NCI-H82 treated with DMSO at 0.1 percent for 48 hours (cell line): Measurements from ENCODE around the gene TIAL1.
"Not testable (repeated sequence)": the region's sequence is repeated elsewhere in the genome, so short reads cannot be mapped to it uniquely, and the experiment has no call there.

Experiments
- DNase-seq: peaks from one replicate; lab custom pipeline; 2025; ENCODE audit not compliant: unreplicated experiment; lab: John Stamatoyannopoulos, UW

Gene TIAL1

GRCh38 chr10:119532251-119532650 is 64.5 kb downstream of the TIAL1 start:
- not testable (repeated sequence) for DNase-seq

- DNase-seq = no peak
Observed at GRCh38 chr10:119531067-119531466, 65.7 kb downstream of the TIAL1 start.

GRCh38 chr10:119528663-119529237 is 68.0 kb downstream of the TIAL1 start:
- DNase-seq = not testable (repeated sequence)

- DNase-seq = no peak
Observed at GRCh38 chr10:119526621-119527592, 69.9 kb downstream of the TIAL1 start.

- no peak for DNase-seq
Observed at GRCh38 chr10:119526149-119526548, 70.6 kb downstream of the TIAL1 start.

GRCh38 chr10:119525116-119525515 is 71.6 kb downstream of the TIAL1 start:
- DNase-seq = no peak

- no peak for DNase-seq
Observed at GRCh38 chr10:119524720-119525070, 72.1 kb downstream of the TIAL1 start.

GRCh38 chr10:119523895-119524719 is 72.7 kb downstream of the TIAL1 start:
- DNase-seq = no peak
